BJ (cell line): Measurements from ENCODE around the gene ZDHHC20. TPM values are rescaled to one million over a fixed set of nuclear protein-coding genes. Genes with fewer than 3 reads are reported as not detected.

Experiments used
- CTCF ChIA-PET: fragments of 350-600 bp; formaldehyde crosslinking; extraction: SDS; loops from one replicate; lab custom pipeline; 2021; ENCODE audit warnings: antibody characterized with exemption, inconsistent platforms; lab: Yijun Ruan, JAX
- POLR2A ChIA-PET: fragments of 300-600 bp; sonication (Branson Sonifier 250); formaldehyde crosslinking; extraction: SDS; loops from one replicate; lab custom pipeline; 2021; ENCODE audit warnings: antibody characterized with exemption; lab: Charles Lee
- DNase-seq: peaks from one replicate; pipeline ENCODE4 v3.0.0-alpha.2; 2011; ENCODE audit warnings: low read depth
- H3K27me3 ChIP-seq: 2 replicates; pipeline ENCODE4 v1.6.0; 2011; ENCODE audit warnings: low read length; ENCODE audit not compliant: control insufficient read depth, insufficient read depth
- H3K36me3 ChIP-seq: 2 replicates; pipeline ENCODE4 v1.5.1; 2011; ENCODE audit warnings: low read length; ENCODE audit not compliant: control insufficient read depth, insufficient read depth
- H3K4me3 ChIP-seq: 2 replicates; pipeline ENCODE4 v1.5.1; 2011; ENCODE audit warnings: low read depth, mild to moderate bottlenecking, control low read depth, low read length
- polyA plus RNA-seq: library from polyadenylated mRNA; depleted of rRNA; stranded (reverse); fragments of >200 nt; gene quantifications from 2 replicates; pipeline ENCODE4 v1.2.3, GENCODE V29; 2011; rRNA removed
- small RNA-seq: library from RNA; depleted of rRNA; stranded (forward); fragments of <200 nt; gene quantifications from one replicate; pipeline ENCODE3, GENCODE V24; 2012; ENCODE audit warnings: low replicate concordance, low read depth; ENCODE audit not compliant: insufficient read length
- TF ChIP-seq, protein P1 (sequence below): IDR thresholded peaks from 2 replicates; pipeline ENCODE4 v1.5.1; 2011; ENCODE audit warnings: low read depth, mild to moderate bottlenecking, control low read depth, inconsistent platforms, low read length, moderate library complexity; ENCODE audit not compliant: insufficient read depth

Gene ZDHHC20
- polyA plus RNA-seq, 1 experiment: 20.2 TPM

DNA sequence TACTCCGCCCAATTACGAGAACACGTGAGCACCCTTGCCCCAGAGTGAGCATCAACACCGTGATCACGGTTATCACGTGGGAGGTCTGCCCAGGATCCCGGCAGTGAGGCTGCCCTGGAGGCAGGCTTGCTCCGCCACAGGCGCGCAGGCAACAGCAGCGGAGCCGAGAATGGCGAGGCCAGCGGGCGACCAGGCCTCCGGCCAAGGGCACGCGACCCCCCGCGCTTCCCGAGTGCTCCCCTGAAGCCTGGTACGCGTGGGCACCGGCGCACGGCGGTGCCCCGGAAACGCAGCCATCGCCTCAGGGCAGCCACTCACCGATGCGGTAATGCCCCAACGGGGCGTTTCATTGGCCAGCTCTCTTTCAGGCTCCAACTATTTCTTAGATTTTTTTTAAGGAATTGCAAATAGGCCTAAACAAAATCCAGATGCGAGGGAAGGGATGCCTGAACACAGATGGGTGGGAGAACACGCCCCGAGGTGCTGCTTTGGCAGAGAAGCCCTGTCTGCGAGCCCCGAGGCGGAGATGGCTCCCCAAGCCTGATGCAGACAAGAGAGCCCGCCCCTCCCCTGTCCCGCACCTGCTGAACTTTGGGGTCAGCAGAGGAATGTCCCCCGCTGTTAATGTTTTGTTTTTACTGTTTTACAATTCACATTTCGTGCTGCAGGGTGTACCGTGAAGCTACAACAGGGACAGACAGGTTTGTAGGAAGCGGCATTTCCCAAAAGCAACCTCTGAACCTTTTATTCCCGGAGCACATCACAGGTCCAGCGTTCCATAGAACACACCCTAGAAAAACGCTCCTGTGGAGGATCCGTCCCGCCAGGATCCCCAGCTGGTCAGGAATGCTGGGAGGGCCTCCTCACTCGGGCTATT is 132.7 kb downstream of the ZDHHC20 start:
- ChIA-PET CTCF (no interaction called here), POLR2A (no interaction called here)
- H3K27me3 ChIP-seq: no peaks in the 10 kb centered on the region
- no peaks in the 10 kb centered on the region for H3K36me3 ChIP-seq
- DNase-seq: peak; percentile 31
- peak overlapping the region; percentile 45 for H3K4me3 ChIP-seq
- TF ChIP-seq, protein P1, sequence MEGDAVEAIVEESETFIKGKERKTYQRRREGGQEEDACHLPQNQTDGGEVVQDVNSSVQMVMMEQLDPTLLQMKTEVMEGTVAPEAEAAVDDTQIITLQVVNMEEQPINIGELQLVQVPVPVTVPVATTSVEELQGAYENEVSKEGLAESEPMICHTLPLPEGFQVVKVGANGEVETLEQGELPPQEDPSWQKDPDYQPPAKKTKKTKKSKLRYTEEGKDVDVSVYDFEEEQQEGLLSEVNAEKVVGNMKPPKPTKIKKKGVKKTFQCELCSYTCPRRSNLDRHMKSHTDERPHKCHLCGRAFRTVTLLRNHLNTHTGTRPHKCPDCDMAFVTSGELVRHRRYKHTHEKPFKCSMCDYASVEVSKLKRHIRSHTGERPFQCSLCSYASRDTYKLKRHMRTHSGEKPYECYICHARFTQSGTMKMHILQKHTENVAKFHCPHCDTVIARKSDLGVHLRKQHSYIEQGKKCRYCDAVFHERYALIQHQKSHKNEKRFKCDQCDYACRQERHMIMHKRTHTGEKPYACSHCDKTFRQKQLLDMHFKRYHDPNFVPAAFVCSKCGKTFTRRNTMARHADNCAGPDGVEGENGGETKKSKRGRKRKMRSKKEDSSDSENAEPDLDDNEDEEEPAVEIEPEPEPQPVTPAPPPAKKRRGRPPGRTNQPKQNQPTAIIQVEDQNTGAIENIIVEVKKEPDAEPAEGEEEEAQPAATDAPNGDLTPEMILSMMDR: no peak

DNA sequence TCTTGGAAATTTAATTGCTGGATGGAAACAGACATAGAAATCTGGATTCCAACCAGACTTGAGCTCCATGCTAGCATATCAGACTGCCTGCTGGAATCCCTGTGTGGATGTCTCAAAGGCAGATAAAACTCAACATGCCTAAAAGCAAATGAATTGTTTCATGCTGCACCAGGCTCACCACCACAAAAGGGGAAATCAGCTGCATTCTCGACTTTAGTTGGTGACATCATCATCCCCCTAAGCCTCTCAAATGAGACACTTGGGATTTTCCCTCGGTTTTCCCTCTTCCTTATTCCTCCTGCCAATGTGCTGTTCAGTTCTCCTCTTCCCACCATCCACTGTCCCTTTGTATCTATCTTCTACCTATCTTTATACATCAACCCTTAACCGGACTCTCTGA is 134.3 kb downstream of the ZDHHC20 start:
- no peaks in the 10 kb centered on the region for H3K27me3 ChIP-seq
- H3K4me3 ChIP-seq: no peak overlapping the region
- no peak for DNase-seq
- no peaks in the 10 kb centered on the region for H3K36me3 ChIP-seq
- TF ChIP-seq, protein P1: no peak
- CTCF ChIA-PET: interaction anchor here (0.5 kb wide), 1 partner anchor 20 kb away, joined by 3 read pairs; no protein-coding TSS in a partner anchor
- POLR2A ChIA-PET: no interaction called here

DNA sequence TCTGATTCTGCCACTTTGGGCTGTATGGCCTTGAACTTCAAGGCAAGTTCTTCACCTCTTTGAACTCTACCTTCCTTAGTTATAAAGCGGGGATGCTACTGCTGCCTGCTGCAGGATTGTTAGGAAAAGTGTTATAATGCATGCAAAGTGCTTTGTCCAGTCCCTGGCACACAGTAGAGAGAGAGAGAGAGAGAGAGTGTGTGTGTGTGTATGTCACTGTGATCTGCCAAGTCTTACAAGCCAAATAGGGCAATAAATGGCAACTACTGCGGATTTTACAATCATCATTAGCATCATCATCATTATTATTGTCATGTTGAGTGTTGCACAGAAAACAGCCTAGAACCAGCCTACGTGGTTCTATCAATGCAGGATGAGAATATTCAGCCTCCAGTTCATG is 136.1 kb downstream of the ZDHHC20 start:
- ChIA-PET POLR2A (no interaction called here), CTCF (no interaction called here)

More for the DNA sequence above, 136.1 kb downstream of the ZDHHC20 start:
- Histone ChIP-seq H3K36me3 (no peaks in the 10 kb centered on the region), H3K4me3 (no peak overlapping the region), H3K27me3 (no peaks in the 10 kb centered on the region)
- TF ChIP-seq, protein P1: no peak
- no peak for DNase-seq

Small RNAs within 50 kb of the gene (small RNA-seq; reads per million reads assigned to genes)
- gene RNA5SP25: not detected

Other genes with a start within 250 kb of the ZDHHC20 start
- gene MICU2, start 144.9 kb upstream of the ZDHHC20 start, polyA plus RNA-seq: 20.3 and 40.6 TPM in 2 replicates
- gene FGF9, start 211.8 kb upstream of the ZDHHC20 start, polyA plus RNA-seq: 0.10 TPM in 1 of 2 replicates, not detected in the other